Smooth muscle cell (in vitro differentiated cells): ENCODE results near the gene ATP2B3. TPM values are rescaled to one million over a fixed set of nuclear protein-coding genes. Genes with fewer than 3 reads are reported as not detected.

Source experiments
- DNase-seq: peaks from one replicate; lab custom pipeline; 2025; ENCODE audit not compliant: unreplicated experiment; lab: John Stamatoyannopoulos, UW
- H2AFZ ChIP-seq: fragments of 200-600 bp; sonication (generic); 2 replicates; pipeline ENCODE4 v1.6.0; 2016; ENCODE audit warnings: antibody characterized with exemption, low read depth, mild to moderate bottlenecking
- H3F3A ChIP-seq: fragments of 200-600 bp; sonication (generic); 2 replicates; pipeline ENCODE4 v1.6.0; 2017; ENCODE audit warnings: antibody characterized with exemption, low read depth
- H3K27ac ChIP-seq: fragments of 200-600 bp; sonication (generic); 2 replicates; pipeline ENCODE4 v1.5.1; 2016; ENCODE audit warnings: low read depth, mild to moderate bottlenecking
- H3K27me3 ChIP-seq: fragments of 200-600 bp; sonication (generic); 2 replicates; pipeline ENCODE4 v1.6.1; 2016; ENCODE audit warnings: low read depth, mild to moderate bottlenecking
- H3K36me3 ChIP-seq: fragments of 200-600 bp; sonication (generic); 2 replicates; pipeline ENCODE4 v1.5.1; 2016; ENCODE audit warnings: low read depth
- H3K4me1 ChIP-seq: fragments of 200-600 bp; sonication (generic); 2 replicates; pipeline ENCODE4 v1.5.1; 2016; ENCODE audit warnings: low read depth
- H3K4me2 ChIP-seq: fragments of 200-600 bp; sonication (generic); 2 replicates; pipeline ENCODE4 v1.6.0; 2016; ENCODE audit warnings: mild to moderate bottlenecking
- H3K4me3 ChIP-seq: fragments of 200-600 bp; sonication (generic); 2 replicates; pipeline ENCODE4 v1.5.1; 2016; ENCODE audit warnings: mild to moderate bottlenecking
- H3K79me2 ChIP-seq: fragments of 200-600 bp; sonication (generic); 2 replicates; pipeline ENCODE4 v1.6.0; 2016; ENCODE audit warnings: low read depth, mild to moderate bottlenecking
- H3K9ac ChIP-seq: fragments of 200-600 bp; sonication (generic); 2 replicates; pipeline ENCODE4 v1.6.0; 2016; ENCODE audit warnings: low read depth
- H3K9me3 ChIP-seq: fragments of 200-600 bp; sonication (generic); replicated peaks from 2 replicates; pipeline ENCODE4 v1.5.1; 2016; ENCODE audit warnings: low read depth
- H4K20me1 ChIP-seq: fragments of 200-600 bp; sonication (generic); 2 replicates; pipeline ENCODE4 v1.6.0; 2016; ENCODE audit warnings: low read depth
- CTCF ChIP-seq: fragments of 200-600 bp; sonication (generic); IDR thresholded peaks from 2 replicates; pipeline ENCODE4 v1.5.1; 2017; ENCODE audit warnings: borderline replicate concordance, mild to moderate bottlenecking, antibody characterized with exemption; ENCODE audit not compliant: insufficient read depth, poor library complexity, severe bottlenecking
- WGBS: methylation state at CpG from one replicate; pipeline ENCODE4 v1.1.7; 2016; ENCODE audit warnings: low lambda C conversion rate; 5-methylcytosine and 5-hydroxymethylcytosine counted together
- polyA plus RNA-seq: library from polyadenylated mRNA; unstranded; fragments of >200 nt; fragmentation: Nextera tagmentation; extraction: Ambion mirVana; gene quantifications from 2 replicates; pipeline ENCODE4 v1.2.1, GENCODE V29; 2016
- total RNA-seq: library from RNA; depleted of rRNA; stranded (reverse); fragments of >200 nt; gene quantifications from 2 replicates; pipeline ENCODE4 v1.2.3, GENCODE V29; 2014

Gene ATP2B3
- total and polyA plus RNA-seq, 2 experiments from 2014 or later = 0.05 to 0.22 TPM

- H3K4me2 ChIP-seq = peak overlapping the region; percentile 17
These were observed 25.5 kb upstream of the ATP2B3 start for GRCh38 chrX:153491918-153492317.

GRCh38 chrX:153492543-153492942, 24.9 kb upstream of the ATP2B3 start:
- H3K9me3 ChIP-seq = no peaks in the 10 kb centered on the region
- H3K4me2 ChIP-seq = no peak overlapping the region
- peaks cover 18% of the 10 kb centered on the region for H3K79me2 ChIP-seq
- no peak for TF ChIP-seq CTCF
- H2AFZ ChIP-seq = no peak overlapping the region
- no peak for DNase-seq
- H3K27me3 ChIP-seq = no peaks in the 10 kb centered on the region
- no peak overlapping the region for H3K9ac ChIP-seq
- no peak overlapping the region for H3K27ac ChIP-seq
- WGBS = 83% methylated on average over 12 of the region's 12 CpGs
- H3K4me3 ChIP-seq = no peak overlapping the region
- peaks cover 12% of the 10 kb centered on the region for H4K20me1 ChIP-seq
- H3K36me3 ChIP-seq = no peaks in the 10 kb centered on the region
- H3K4me1 ChIP-seq = peaks cover 5% of the 10 kb centered on the region
- no peaks in the 10 kb centered on the region for H3F3A ChIP-seq

More at GRCh38 chrX:153491918-153492317, 25.5 kb upstream of the ATP2B3 start:
- H3K36me3 ChIP-seq = no peaks in the 10 kb centered on the region
- WGBS = 57% methylated on average over 9 of the region's 11 CpGs
- H3K79me2 ChIP-seq = peaks cover 18% of the 10 kb centered on the region
- H3K9ac ChIP-seq = no peak overlapping the region
- peak overlapping the region; percentile 31 for H3K27ac ChIP-seq
- H2AFZ ChIP-seq = no peak overlapping the region
- H3K27me3 ChIP-seq = no peaks in the 10 kb centered on the region
- H4K20me1 ChIP-seq = peaks cover 12% of the 10 kb centered on the region
- H3K9me3 ChIP-seq = no peaks in the 10 kb centered on the region
- H3K4me1 ChIP-seq = peaks cover 5% of the 10 kb centered on the region
- TF ChIP-seq CTCF = no peak
- no peak for DNase-seq
- H3F3A ChIP-seq = no peaks in the 10 kb centered on the region
- no peak overlapping the region for H3K4me3 ChIP-seq

- H3K79me2 ChIP-seq = peaks cover 23% of the 10 kb centered on the region
- no peak for TF ChIP-seq CTCF
- no peak overlapping the region for H2AFZ ChIP-seq
- H3K9me3 ChIP-seq = no peaks in the 10 kb centered on the region
- peaks cover 18% of the 10 kb centered on the region for H4K20me1 ChIP-seq
- peak overlapping the region; percentile 63 for H3K27ac ChIP-seq
- 69% methylated on average over 11 of the region's 11 CpGs for WGBS
- no peak overlapping the region for H3K9ac ChIP-seq
- H3K4me3 ChIP-seq = no peak overlapping the region
- H3K4me1 ChIP-seq = peaks cover 5% of the 10 kb centered on the region
- H3K27me3 ChIP-seq = no peaks in the 10 kb centered on the region
- no peak for DNase-seq
- no peaks in the 10 kb centered on the region for H3K36me3 ChIP-seq
- H3F3A ChIP-seq = no peaks in the 10 kb centered on the region
- H3K4me2 ChIP-seq = no peak overlapping the region
These were observed 24.4 kb upstream of the ATP2B3 start for GRCh38 chrX:153493085-153493484.

GRCh38 chrX:153494061-153494460, 23.4 kb upstream of the ATP2B3 start:
- H3F3A ChIP-seq = no peaks in the 10 kb centered on the region
- TF ChIP-seq CTCF = no peak
- no peak for DNase-seq
- H3K9me3 ChIP-seq = no peaks in the 10 kb centered on the region
- H3K27me3 ChIP-seq = no peaks in the 10 kb centered on the region
- H3K79me2 ChIP-seq = peaks cover 32% of the 10 kb centered on the region
- no peak overlapping the region for H3K9ac ChIP-seq
- H3K4me2 ChIP-seq = peak overlapping the region; percentile 87
- WGBS = 65% methylated on average over 12 of the region's 12 CpGs
- no peak overlapping the region for H3K4me3 ChIP-seq
- H3K36me3 ChIP-seq = no peaks in the 10 kb centered on the region
- peak overlapping the region; percentile 63 for H3K27ac ChIP-seq
- H4K20me1 ChIP-seq = peaks cover 27% of the 10 kb centered on the region
- no peak overlapping the region for H2AFZ ChIP-seq
- peaks cover 5% of the 10 kb centered on the region for H3K4me1 ChIP-seq
